ENCODE data around the gene RNU5D-1.

GRCh38 chr1:44685881-44686280 lies 45.1 kb downstream of the RNU5D-1 start:
- TF ChIP-seq CTCF (IDR thresholded peaks at IDR 0.05 in 8 of 11, conservative IDR thresholded peaks at IDR 0.05 in 3 of 11) (no peak), POLR2A (IDR thresholded peaks at IDR 0.05) (no peak)

Data from spleen (tissue), 7 donors.